NK-92 treated with Interleukin-12 subunit alpha and Interleukin-12 subunit beta, amount 100 ng/mL, for 24 hours (cell line): ENCODE measurements around the gene LRRC75B.
"Not testable (repeated sequence)": the region's sequence is repeated elsewhere in the genome, so short reads cannot be mapped to it uniquely, and the experiment has no call there.

Source experiments
- DNase-seq: peaks from one replicate; lab custom pipeline; 2025; lab: John Stamatoyannopoulos, UW

LRRC75B gene

GRCh38 chr22:24554313-24555164, 38.3 kb downstream of the LRRC75B start, which contains the start of gene GUCD1:
TSS of gene GUCD1 (minus strand) at chr22:24555138. CDS start at chr22:24554991, 147 bp downstream.
- DNase-seq, result no peak

- no peak for DNase-seq
Measured at GRCh38 chr22:24553597-24554312, 39.1 kb downstream of the LRRC75B start.

- not testable (repeated sequence) for DNase-seq
Measured at GRCh38 chr22:24552503-24553286, 40.2 kb downstream of the LRRC75B start.

GRCh38 chr22:24550902-24551435, 41.9 kb downstream of the LRRC75B start:
- DNase-seq, result no peak

- DNase-seq, result no peak
Measured at GRCh38 chr22:24550028-24550901, 42.6 kb downstream of the LRRC75B start.

- DNase-seq, result no peak
Measured at GRCh38 chr22:24548812-24549211, 44.1 kb downstream of the LRRC75B start.

GRCh38 chr22:24543679-24544243, 49.1 kb downstream of the LRRC75B start:
- no peak for DNase-seq

- DNase-seq, result no peak
Measured at GRCh38 chr22:24543185-24543601, 49.7 kb downstream of the LRRC75B start.

- no peak for DNase-seq
Measured at GRCh38 chr22:24542641-24543040, 50.2 kb downstream of the LRRC75B start.

- no peak for DNase-seq
Measured at GRCh38 chr22:24541681-24542515, 51.0 kb downstream of the LRRC75B start.

GRCh38 chr22:24540470-24540869, 52.4 kb downstream of the LRRC75B start:
- DNase-seq, result no peak

GRCh38 chr22:24536089-24536488, 56.8 kb downstream of the LRRC75B start:
- DNase-seq, result no peak
